ENCODE measurements around the gene UBTF. TPM values are rescaled to one million over a fixed set of nuclear protein-coding genes. Genes with fewer than 3 reads are reported as not detected.

UBTF gene
- total RNA-seq, 4 donors from 2014 or later: 38.9 to 57.4 (median 51.0) TPM

GRCh38 chr17:44257815-44258760 lies 38.6 kb upstream of the UBTF start:
- 76 to 79% methylated on average over 13 to 20 of the region's 23 CpGs for WGBS, 2 donors
- Histone ChIP-seq H3K4me1 (no peaks in the 10 kb centered on the region), H3K4me3 (no peak overlapping the region), H3K27ac (no peak overlapping the region), H3K36me3 (no peaks in the 10 kb centered on the region), H3K27me3 (peaks cover 0 to 18% (median 0%) of the 10 kb centered on the region in 4 donors), H3K9me3 (no peaks in the 10 kb centered on the region)
- intact Hi-C loops (cut with DNase I): no loop called here
- TF ChIP-seq POLR2A (IDR thresholded peaks at IDR 0.05) (no peak), CTCF (IDR thresholded peaks at IDR 0.05) (no peak)
- DNase-seq: no peak

GRCh38 chr17:44256671-44257070 lies 37.2 kb upstream of the UBTF start:
- Histone ChIP-seq H3K27me3 (peaks cover 0 to 10% (median 0%) of the 10 kb centered on the region in 4 donors), H3K4me1 (no peaks in the 10 kb centered on the region), H3K4me3 (no peak overlapping the region), H3K36me3 (no peaks in the 10 kb centered on the region), H3K9me3 (no peaks in the 10 kb centered on the region), H3K27ac (no peak overlapping the region)
- DNase-seq: no peak
- 74 to 86% methylated on average over 4 of the region's 4 CpGs for WGBS, 2 donors
- intact Hi-C loops (cut with DNase I): no loop called here
- TF ChIP-seq CTCF (IDR thresholded peaks at IDR 0.05) (no peak), POLR2A (IDR thresholded peaks at IDR 0.05) (no peak)

GRCh38 chr17:44255915-44256314 lies 36.4 kb upstream of the UBTF start:
- Histone ChIP-seq H3K9me3 (no peaks in the 10 kb centered on the region), H3K36me3 (no peaks in the 10 kb centered on the region), H3K27ac (no peak overlapping the region), H3K4me1 (no peaks in the 10 kb centered on the region), H3K4me3 (no peak overlapping the region), H3K27me3 (peaks cover 0 to 10% (median 0%) of the 10 kb centered on the region in 4 donors)
- 73 to 77% methylated on average over 2 of the region's 2 CpGs for WGBS, 2 donors
- TF ChIP-seq POLR2A (IDR thresholded peaks at IDR 0.05): no peak
- TF ChIP-seq CTCF (IDR thresholded peaks at IDR 0.05): no peak
- intact Hi-C loops (cut with DNase I): no loop called here
- DNase-seq: no peak

GRCh38 chr17:44254361-44255095 lies 35.1 kb upstream of the UBTF start:
- H3K4me3 ChIP-seq: no peak overlapping the region
- 67 to 72% methylated on average over 7 of the region's 10 CpGs for WGBS, 2 donors
- H3K4me1 ChIP-seq: no peaks in the 10 kb centered on the region
- H3K36me3 ChIP-seq: no peaks in the 10 kb centered on the region
- no peak overlapping the region for H3K27ac ChIP-seq
- H3K27me3 ChIP-seq: peaks cover 0 to 10% (median 0%) of the 10 kb centered on the region in 4 donors
- TF ChIP-seq POLR2A (IDR thresholded peaks at IDR 0.05) (no peak), CTCF (IDR thresholded peaks at IDR 0.05) (no peak)
- DNase-seq: no peak
- no peaks in the 10 kb centered on the region for H3K9me3 ChIP-seq
- intact Hi-C loops (cut with DNase I): no loop called here

- WGBS, 2 donors: 78 to 81% methylated on average over 3 to 12 of the region's 14 CpGs
- H3K9me3 ChIP-seq: no peaks in the 10 kb centered on the region
- peaks cover 0 to 10% (median 0%) of the 10 kb centered on the region in 4 donors for H3K27me3 ChIP-seq
- no peak for DNase-seq
- intact Hi-C loops (cut with DNase I): no loop called here
- no peak overlapping the region for H3K4me3 ChIP-seq
- TF ChIP-seq POLR2A (IDR thresholded peaks at IDR 0.05): no peak
- no peak for TF ChIP-seq CTCF (IDR thresholded peaks at IDR 0.05)
- peaks cover 0 to 4% (median 0%) of the 10 kb centered on the region in 3 donors for H3K4me1 ChIP-seq
- no peaks in the 10 kb centered on the region for H3K36me3 ChIP-seq
- no peak overlapping the region for H3K27ac ChIP-seq
Observed at GRCh38 chr17:44253006-44253405, 33.5 kb upstream of the UBTF start.
